IMR-90 (cell line): ENCODE measurements around the gene LUC7L2. TPM values are rescaled to one million over a fixed set of nuclear protein-coding genes. Genes with fewer than 3 reads are reported as not detected.
"Not testable (repeated sequence)": the region's sequence is repeated elsewhere in the genome, so short reads cannot be mapped to it uniquely, and the experiment has no call there.

Experiments
- ATAC-seq: fragments of 200-7000 bp; cut with Tn5 transposase; 2 replicates; pipeline ENCODE4 v1.9.1; 2020; ENCODE audit warnings: low read depth, mild to moderate bottlenecking, moderate library complexity
- BruUV-seq: library from RNA; stranded (reverse); fragments of 400-500 nt; replicated peaks from 2 replicates; lab custom pipeline; 2021; lab: Mats Ljungman, UMichigan
- CTCF ChIA-PET: fragments of 300-600 bp; formaldehyde crosslinking; extraction: SDS; loops from one replicate; lab custom pipeline; 2021; ENCODE audit warnings: antibody characterized with exemption; lab: Yijun Ruan, JAX
- POLR2A ChIA-PET: fragments of 300-600 bp; sonication (Branson Sonifier 250); formaldehyde crosslinking; loops from one replicate; lab custom pipeline; 2022; ENCODE audit warnings: antibody characterized with exemption; ENCODE audit not compliant: unreplicated experiment; lab: Charles Lee
- DNase-seq: peaks from one replicate; pipeline ENCODE4 v3.0.0; 2013
- H2AFZ ChIP-seq: replicated peaks from 2 replicates; pipeline ENCODE3; 2013; ENCODE audit warnings: low read length, mild to moderate bottlenecking; ENCODE audit not compliant: poor library complexity
- H2AK5ac ChIP-seq: 2 replicates; pipeline ENCODE4 v1.6.1; 2013; ENCODE audit warnings: low read depth, low read length, inconsistent platforms
- H2AK9ac ChIP-seq: replicated peaks from 2 replicates; pipeline ENCODE3; 2013; ENCODE audit warnings: mild to moderate bottlenecking, low read depth, low read length, moderate library complexity; ENCODE audit not compliant: poor library complexity
- H2BK120ac ChIP-seq: 2 replicates; pipeline ENCODE4 v1.6.1; 2013; ENCODE audit warnings: low read depth, low read length, inconsistent platforms
- H2BK15ac ChIP-seq: 3 replicates; pipeline ENCODE4 v1.6.1; 2013; ENCODE audit warnings: low read depth, low read length, inconsistent platforms
- H2BK20ac ChIP-seq: 2 replicates; pipeline ENCODE4 v1.6.1; 2013; ENCODE audit warnings: low read depth, mild to moderate bottlenecking, inconsistent platforms, low read length, moderate library complexity
- H2BK5ac ChIP-seq: 2 replicates; pipeline ENCODE4 v1.6.1; 2013; ENCODE audit warnings: mild to moderate bottlenecking, low read depth, low read length, inconsistent platforms; ENCODE audit not compliant: poor library complexity, severe bottlenecking
- H3K14ac ChIP-seq: replicated peaks from 2 replicates; pipeline ENCODE4 v1.6.1; 2013; ENCODE audit warnings: low read depth, low read length, inconsistent platforms
- H3K18ac ChIP-seq: 2 replicates; pipeline ENCODE4 v1.6.1; 2013; ENCODE audit warnings: low read depth, low read length, control low read depth
- H3K23ac ChIP-seq: 2 replicates; pipeline ENCODE4 v1.6.1; 2013; ENCODE audit warnings: low read depth, low read length, inconsistent platforms
- H3K27ac ChIP-seq: 2 replicates; pipeline ENCODE4 v1.5.1; 2013; ENCODE audit warnings: mild to moderate bottlenecking, control low read depth, low read length; ENCODE audit not compliant: insufficient read depth
- H3K27me3 ChIP-seq: 2 replicates; pipeline ENCODE4 v1.6.1; 2013; ENCODE audit warnings: low read length; ENCODE audit not compliant: control insufficient read depth, insufficient read depth
- H3K36me3 ChIP-seq: 2 replicates; pipeline ENCODE4 v1.6.1; 2013; ENCODE audit warnings: low read length, mixed read lengths; ENCODE audit not compliant: control insufficient read depth, insufficient read depth
- H3K4ac ChIP-seq: 2 replicates; pipeline ENCODE4 v1.6.1; 2013; ENCODE audit warnings: low read depth, low read length, inconsistent platforms
- H3K4me1 ChIP-seq: 2 replicates; pipeline ENCODE4 v1.6.1; 2013; ENCODE audit warnings: low read length, mixed read lengths; ENCODE audit not compliant: control insufficient read depth, insufficient read depth
- H3K4me2 ChIP-seq: 2 replicates; pipeline ENCODE4 v1.6.1; 2013; ENCODE audit warnings: low read depth, mild to moderate bottlenecking, control low read depth, low read length, moderate library complexity
- H3K4me3 ChIP-seq: 2 replicates; pipeline ENCODE4 v1.5.1; 2013; ENCODE audit warnings: low read depth, mild to moderate bottlenecking, control low read depth, low read length, moderate library complexity; ENCODE audit not compliant: insufficient read depth
- H3K56ac ChIP-seq: 2 replicates; pipeline ENCODE4 v1.6.1; 2013; ENCODE audit warnings: low read length, inconsistent platforms; ENCODE audit not compliant: insufficient read depth; ENCODE audit errors: extremely low read depth
- H3K79me1 ChIP-seq, 2 experiments: 2 replicates each; pipeline ENCODE4 v1.6.1; 2013; ENCODE audit warnings: low read length in 2 of 2, inconsistent platforms in 1 of 2, low read depth in 1 of 2
- H3K9ac ChIP-seq: 2 replicates; pipeline ENCODE4 v1.6.1; 2013; ENCODE audit warnings: low read depth, low read length, control low read depth
- H3K9me1 ChIP-seq: 2 replicates; pipeline ENCODE4 v1.6.1; 2013; ENCODE audit warnings: low read length, inconsistent platforms; ENCODE audit not compliant: insufficient read depth
- H3K9me3 ChIP-seq: 2 replicates; pipeline ENCODE4 v1.6.1; 2013; ENCODE audit warnings: low read length; ENCODE audit not compliant: control insufficient read depth, insufficient read depth
- H4K20me1 ChIP-seq: 2 replicates; pipeline ENCODE4 v1.6.1; 2013; ENCODE audit warnings: low read length, inconsistent platforms; ENCODE audit not compliant: insufficient read depth
- H4K5ac ChIP-seq: 2 replicates; pipeline ENCODE4 v1.6.1; 2013; ENCODE audit warnings: mild to moderate bottlenecking, low read depth, low read length, control low read depth
- H4K8ac ChIP-seq, 2 experiments: 2 replicates each; pipeline ENCODE4 v1.6.1; 2013; ENCODE audit warnings: low read depth in 2 of 2, low read length in 2 of 2, control low read depth in 1 of 2, inconsistent platforms in 1 of 2
- H4K91ac ChIP-seq: 2 replicates; pipeline ENCODE4 v1.6.1; 2013; ENCODE audit warnings: low read depth, low read length, inconsistent platforms; ENCODE audit not compliant: insufficient read depth
- whole genome bisulfite sequencing, 2 experiments: methylation state at CpG; one replicate each; pipeline versions ENCODE4 v1.1.5 to v1.1.7; 2013; ENCODE audit warnings: missing lambda C conversion rate in 2 of 2; ENCODE audit not compliant: insufficient read length in 1 of 2; ENCODE audit errors: extremely low coverage in 2 of 2; 5-methylcytosine and 5-hydroxymethylcytosine counted together
- dilution Hi-C: fragments of 300-500 bp; cut with HindIII; formaldehyde crosslinking; loops from one replicate; pipeline ENCODE4 v1.14.3; 2018; ENCODE audit warnings: low sequenced_read_pairs; ENCODE audit not compliant: unreplicated experiment
- in situ Hi-C: fragments of 300-500 bp; cut with MboI; formaldehyde crosslinking; loops from 3 replicates; pipeline ENCODE4 v1.14.3; 2019; ENCODE audit warnings: low sequenced_read_pairs, inconsistent platforms, mixed read lengths
- intact Hi-C: fragments of 100-400 bp; cut with micrococcal nuclease; formaldehyde crosslinking; loops from 2 replicates; pipeline ENCODE4 v1.10.0; 2022
- polyA plus RNA-seq, 3 experiments: library from polyadenylated mRNA; depleted of rRNA; stranded (reverse); fragments of >200 nt; gene quantifications; 2 replicates each; pipeline ENCODE4 v1.2.3, GENCODE V29; 2012; ENCODE audit warnings: low replicate concordance in 1 of 3
- total RNA-seq: library from RNA; depleted of rRNA; stranded (reverse); fragments of >200 nt; gene quantifications from 2 replicates; pipeline ENCODE4 v1.2.3, GENCODE V29; 2012

LUC7L2 gene
- total and polyA plus RNA-seq, 2 of the 4 experiments (the other 2 are of a cell fraction), result 14.9 to 31.8 TPM

GRCh38 chr7:139468281-139468680 is 108.6 kb downstream of the LUC7L2 start:
- POLR2A ChIA-PET, result not testable (repeated sequence)

More at GRCh38 chr7:139468281-139468680, 108.6 kb downstream of the LUC7L2 start:
- DNase-seq, H3K36me3 ChIP-seq, H3K9me3 ChIP-seq, in situ Hi-C loops, intact Hi-C loops, H2AFZ ChIP-seq, H3K14ac ChIP-seq, ATAC-seq, H4K20me1 ChIP-seq, H3K4me2 ChIP-seq, H3K9me1 ChIP-seq, H3K4ac ChIP-seq, CTCF ChIA-PET, H3K23ac ChIP-seq, H3K18ac ChIP-seq, H2AK9ac ChIP-seq, H3K4me1 ChIP-seq, H3K56ac ChIP-seq, H2BK15ac ChIP-seq, H3K4me3 ChIP-seq, H3K79me1 ChIP-seq, H4K5ac ChIP-seq, BruUV-seq, H3K27ac ChIP-seq, H2BK120ac ChIP-seq, H2BK5ac ChIP-seq, H4K91ac ChIP-seq, H4K8ac ChIP-seq, H3K9ac ChIP-seq, H2BK20ac ChIP-seq, H2AK5ac ChIP-seq, dilution Hi-C loops: not testable (repeated sequence)
- no CpG with 5 or more reads among the region's 5 CpGs for WGBS, 2 experiments
- peaks cover 23% of the 10 kb centered on the region for H3K27me3 ChIP-seq
